Measurements from ENCODE around the gene ST8SIA6.

- TF ChIP-seq, protein P1, sequence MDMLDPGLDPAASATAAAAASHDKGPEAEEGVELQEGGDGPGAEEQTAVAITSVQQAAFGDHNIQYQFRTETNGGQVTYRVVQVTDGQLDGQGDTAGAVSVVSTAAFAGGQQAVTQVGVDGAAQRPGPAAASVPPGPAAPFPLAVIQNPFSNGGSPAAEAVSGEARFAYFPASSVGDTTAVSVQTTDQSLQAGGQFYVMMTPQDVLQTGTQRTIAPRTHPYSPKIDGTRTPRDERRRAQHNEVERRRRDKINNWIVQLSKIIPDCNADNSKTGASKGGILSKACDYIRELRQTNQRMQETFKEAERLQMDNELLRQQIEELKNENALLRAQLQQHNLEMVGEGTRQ (IDR thresholded peaks at IDR 0.05; ENCODE audit: low read length), result no peak
- TF ChIP-seq, protein P2, sequence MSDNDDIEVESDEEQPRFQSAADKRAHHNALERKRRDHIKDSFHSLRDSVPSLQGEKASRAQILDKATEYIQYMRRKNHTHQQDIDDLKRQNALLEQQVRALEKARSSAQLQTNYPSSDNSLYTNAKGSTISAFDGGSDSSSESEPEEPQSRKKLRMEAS (IDR thresholded peaks at IDR 0.05), result no peak
- TF ChIP-seq RBBP5 (IDR thresholded peaks at IDR 0.05; ENCODE audit: borderline replicate concordance, low read depth, low read length), result no peak
- TF ChIP-seq, protein P3, sequence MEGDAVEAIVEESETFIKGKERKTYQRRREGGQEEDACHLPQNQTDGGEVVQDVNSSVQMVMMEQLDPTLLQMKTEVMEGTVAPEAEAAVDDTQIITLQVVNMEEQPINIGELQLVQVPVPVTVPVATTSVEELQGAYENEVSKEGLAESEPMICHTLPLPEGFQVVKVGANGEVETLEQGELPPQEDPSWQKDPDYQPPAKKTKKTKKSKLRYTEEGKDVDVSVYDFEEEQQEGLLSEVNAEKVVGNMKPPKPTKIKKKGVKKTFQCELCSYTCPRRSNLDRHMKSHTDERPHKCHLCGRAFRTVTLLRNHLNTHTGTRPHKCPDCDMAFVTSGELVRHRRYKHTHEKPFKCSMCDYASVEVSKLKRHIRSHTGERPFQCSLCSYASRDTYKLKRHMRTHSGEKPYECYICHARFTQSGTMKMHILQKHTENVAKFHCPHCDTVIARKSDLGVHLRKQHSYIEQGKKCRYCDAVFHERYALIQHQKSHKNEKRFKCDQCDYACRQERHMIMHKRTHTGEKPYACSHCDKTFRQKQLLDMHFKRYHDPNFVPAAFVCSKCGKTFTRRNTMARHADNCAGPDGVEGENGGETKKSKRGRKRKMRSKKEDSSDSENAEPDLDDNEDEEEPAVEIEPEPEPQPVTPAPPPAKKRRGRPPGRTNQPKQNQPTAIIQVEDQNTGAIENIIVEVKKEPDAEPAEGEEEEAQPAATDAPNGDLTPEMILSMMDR (IDR thresholded peaks at IDR 0.05; ENCODE audit: control extremely low read depth in 1 of 3, insufficient read depth in 1 of 3, low read depth in 1 of 3, low read length in 3 of 3), result no peak
Measured at GRCh38 chr10:17497446-17498030, 43.1 kb upstream of the ST8SIA6 start.

Data from H1 (cell line).